OCI-LY7 (cell line): ENCODE data around the gene XRCC3.

Source experiments
- EZH2phosphoT487 ChIP-seq: fragments of 200-600 bp; sonication (generic); IDR thresholded peaks from 2 replicates; pipeline ENCODE4 v1.6.1; 2018; ENCODE audit warnings: low read depth, borderline replicate concordance, mild to moderate bottlenecking, mixed run types, antibody characterized with exemption, low read length, moderate library complexity, mixed read lengths
- TF ChIP-seq, protein P1 (sequence below): fragments of 200-600 bp; sonication (generic); conservative IDR thresholded peaks from 2 replicates; pipeline ENCODE4 v1.5.1; 2014; ENCODE audit warnings: mild to moderate bottlenecking, antibody characterized with exemption, low read length, moderate library complexity, mixed read lengths

DNA sequence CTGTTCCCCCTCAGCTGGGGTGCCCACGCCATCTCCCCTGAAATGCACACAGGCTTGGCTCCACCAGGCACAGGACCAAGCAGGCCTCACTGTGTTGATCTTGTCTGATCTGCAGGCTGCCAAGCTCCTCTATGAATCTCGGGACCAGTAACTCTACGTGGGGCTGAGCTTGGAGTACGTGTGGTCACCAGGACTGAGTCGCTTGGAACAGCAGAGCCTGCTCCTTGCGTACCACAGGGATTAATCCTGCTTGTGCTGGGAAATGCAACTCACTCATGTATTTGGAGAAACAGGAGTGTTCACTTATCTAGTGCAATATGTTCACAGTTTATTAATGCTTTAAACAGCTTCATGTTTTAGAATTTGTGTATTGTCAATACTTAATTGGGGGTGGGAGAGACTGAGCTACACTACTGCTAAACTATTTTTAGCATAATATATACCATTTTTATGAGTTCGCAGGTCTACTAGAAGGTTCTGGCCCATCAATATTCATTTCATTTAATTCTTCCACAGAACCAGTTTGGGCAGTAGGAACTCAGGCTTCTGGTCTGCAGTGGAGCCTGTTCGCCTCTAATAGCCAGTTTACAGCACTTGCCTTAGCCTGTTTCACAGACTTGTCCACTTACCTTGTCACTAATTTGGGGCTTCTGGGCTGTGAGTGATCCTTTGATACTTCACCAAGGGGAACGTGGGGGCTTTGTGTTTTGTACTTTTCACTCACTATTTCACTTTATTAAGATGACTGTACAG lies 17.8 kb upstream of the XRCC3 start:
- TF ChIP-seq, protein P1, sequence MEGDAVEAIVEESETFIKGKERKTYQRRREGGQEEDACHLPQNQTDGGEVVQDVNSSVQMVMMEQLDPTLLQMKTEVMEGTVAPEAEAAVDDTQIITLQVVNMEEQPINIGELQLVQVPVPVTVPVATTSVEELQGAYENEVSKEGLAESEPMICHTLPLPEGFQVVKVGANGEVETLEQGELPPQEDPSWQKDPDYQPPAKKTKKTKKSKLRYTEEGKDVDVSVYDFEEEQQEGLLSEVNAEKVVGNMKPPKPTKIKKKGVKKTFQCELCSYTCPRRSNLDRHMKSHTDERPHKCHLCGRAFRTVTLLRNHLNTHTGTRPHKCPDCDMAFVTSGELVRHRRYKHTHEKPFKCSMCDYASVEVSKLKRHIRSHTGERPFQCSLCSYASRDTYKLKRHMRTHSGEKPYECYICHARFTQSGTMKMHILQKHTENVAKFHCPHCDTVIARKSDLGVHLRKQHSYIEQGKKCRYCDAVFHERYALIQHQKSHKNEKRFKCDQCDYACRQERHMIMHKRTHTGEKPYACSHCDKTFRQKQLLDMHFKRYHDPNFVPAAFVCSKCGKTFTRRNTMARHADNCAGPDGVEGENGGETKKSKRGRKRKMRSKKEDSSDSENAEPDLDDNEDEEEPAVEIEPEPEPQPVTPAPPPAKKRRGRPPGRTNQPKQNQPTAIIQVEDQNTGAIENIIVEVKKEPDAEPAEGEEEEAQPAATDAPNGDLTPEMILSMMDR = no peak
- TF ChIP-seq EZH2phosphoT487 = no peak
